ENCODE measurements around the gene MLLT10. TPM values are rescaled to one million over a fixed set of nuclear protein-coding genes. Genes with fewer than 3 reads are reported as not detected.

The MLLT10 gene
- total and polyA plus RNA-seq, 9 of the 15 experiments (the other 6 are each of a cell fraction or from before 2014, with no cell fraction given), result 18.8 to 81.4 (median 64.2) TPM

DNA sequence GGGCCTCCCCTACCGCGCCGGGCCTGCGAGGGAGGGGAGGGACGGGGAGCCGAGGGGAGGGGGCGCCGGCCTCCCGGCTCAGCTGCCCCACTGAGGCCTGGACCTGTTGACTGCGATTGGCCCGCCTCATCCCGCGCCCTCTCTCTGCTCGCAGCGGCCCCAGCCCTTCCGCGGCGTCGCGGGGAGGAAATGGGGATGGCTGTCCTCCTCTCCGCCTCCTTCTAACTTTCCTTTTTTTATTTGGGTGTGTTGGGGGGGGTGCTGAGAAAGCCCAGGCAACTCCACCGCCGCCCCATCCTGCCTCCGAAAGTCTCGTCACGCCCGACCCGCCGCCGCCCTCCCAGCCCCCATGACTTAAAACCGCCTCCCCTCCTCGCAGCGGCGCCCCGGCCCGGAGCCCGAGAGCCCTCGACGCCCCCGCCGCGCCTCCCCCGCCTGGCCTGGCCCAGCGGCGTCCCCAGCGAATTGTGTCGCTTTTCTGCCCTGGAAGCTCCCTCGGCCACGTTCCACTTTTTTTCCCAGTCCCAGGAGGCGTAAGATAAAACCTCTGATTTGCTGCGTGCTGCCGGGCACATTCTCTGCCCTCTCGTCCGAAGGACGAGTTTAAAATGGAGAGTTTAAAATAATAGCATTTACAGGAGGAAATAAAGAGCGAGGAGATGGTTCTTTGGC lies 7.7 kb upstream of the MLLT10 start (continued):
- TF ChIP-seq TSC22D4 (tag; IDR thresholded peaks at IDR 0.05) (no peak), PML (IDR thresholded peaks at IDR 0.05; ENCODE audit: low read length) (peak; percentile 29; the same call in 1 of the 2 replicates), STAT5B (CRISPR knock-in tag; IDR thresholded peaks at IDR 0.05) (no peak), YBX1 (IDR thresholded peaks at IDR 0.05) (no peak), ZNF592 (IDR thresholded peaks at IDR 0.05) (no peak), POLR2G (IDR thresholded peaks at IDR 0.05; ENCODE audit: low read depth, low read length) (peak; percentile 90), ZC3H4 (CRISPR knock-in tag; IDR thresholded peaks at IDR 0.05; ENCODE audit: borderline replicate concordance) (no peak), MAFK (IDR thresholded peaks at IDR 0.05; ENCODE audit: low read length) (no peak), RBM17 (IDR thresholded peaks at IDR 0.05; ENCODE audit: borderline replicate concordance, low read depth, low read length) (no peak), HSF4 (CRISPR knock-in tag; IDR thresholded peaks at IDR 0.05; ENCODE audit: borderline replicate concordance) (0 out of 2 replicates have a peak, but pooled peaks have one; percentile 35), ZFX (CRISPR knock-in tag; IDR thresholded peaks at IDR 0.05) (peak; percentile 67), RBFOX2 (IDR thresholded peaks at IDR 0.05; ENCODE audit: low read depth, low read length) (peak; percentile 75), NELFE (IDR thresholded peaks at IDR 0.05; ENCODE audit: insufficient read depth, insufficient read length) (no peak), MAZ (CRISPR knock-in tag; conservative IDR thresholded peaks at IDR 0.05 in 1 of 2, IDR thresholded peaks at IDR 0.05 in 1 of 2) (peak in 1 of 2 experiments; percentile 50; a peak in 1 of 4 replicates), HMGN3 (IDR thresholded peaks at IDR 0.05; ENCODE audit: borderline replicate concordance, extremely low read depth, insufficient read length, low read depth, low read length) (peak; percentile 40), HCFC1 (IDR thresholded peaks at IDR 0.05; ENCODE audit: low read depth, low read length) (no peak), UBTF (IDR thresholded peaks at IDR 0.05; ENCODE audit: borderline replicate concordance in 1 of 2, low read depth in 2 of 2, low read length in 2 of 2) (peak in 1 of 2 experiments; percentile 77; a peak in 1 of 4 replicates), RBM22 (IDR thresholded peaks at IDR 0.05; ENCODE audit: low read depth, low read length, poor library complexity, severe bottlenecking) (peak; percentile 56), NFATC3 (IDR thresholded peaks at IDR 0.05) (no peak), ZNF41 (CRISPR knock-in tag; conservative IDR thresholded peaks at IDR 0.05) (no peak)
- TF ChIP-seq, protein P1, sequence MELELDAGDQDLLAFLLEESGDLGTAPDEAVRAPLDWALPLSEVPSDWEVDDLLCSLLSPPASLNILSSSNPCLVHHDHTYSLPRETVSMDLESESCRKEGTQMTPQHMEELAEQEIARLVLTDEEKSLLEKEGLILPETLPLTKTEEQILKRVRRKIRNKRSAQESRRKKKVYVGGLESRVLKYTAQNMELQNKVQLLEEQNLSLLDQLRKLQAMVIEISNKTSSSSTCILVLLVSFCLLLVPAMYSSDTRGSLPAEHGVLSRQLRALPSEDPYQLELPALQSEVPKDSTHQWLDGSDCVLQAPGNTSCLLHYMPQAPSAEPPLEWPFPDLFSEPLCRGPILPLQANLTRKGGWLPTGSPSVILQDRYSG (tag; conservative IDR thresholded peaks at IDR 0.05; ENCODE audit: low read depth), result no peak
